K562 (cell line): ENCODE results near the gene DAGLA. TPM values are rescaled to one million over a fixed set of nuclear protein-coding genes. Genes with fewer than 3 reads are reported as not detected.

Experiments
- ATAC-seq: fragments of 200-7000 bp; cut with Tn5 transposase; 3 replicates; pipeline ENCODE4 v1.9.1; 2020; ENCODE audit warnings: moderate library complexity
- BruUV-seq: library from RNA; stranded (reverse); fragments of 400-500 nt; replicated peaks from 2 replicates; lab custom pipeline; 2021; lab: Mats Ljungman, UMichigan
- CTCF ChIA-PET: fragments of 300-600 bp; formaldehyde crosslinking; extraction: SDS; loops from one replicate; lab custom pipeline; 2021; ENCODE audit warnings: low intra/inter-chr PET ratio; lab: Yijun Ruan, JAX
- POLR2A ChIA-PET: fragments of 300-600, 350-650 bp; sonication (Branson Sonifier 250); formaldehyde crosslinking; extraction: SDS; loops from one replicate; lab custom pipeline; 2021; ENCODE audit warnings: antibody characterized with exemption, inconsistent platforms; lab: Yijun Ruan, JAX
- DNase-seq, 4 experiments: peaks; one replicate each; pipeline versions ENCODE4 v3.0.0 to v3.0.0-alpha.2; 2011 to 2018; ENCODE audit warnings: low spot score in 3 of 4, mixed read lengths in 3 of 4; ENCODE audit errors: extremely low read depth in 1 of 4
- FAIRE-seq: peaks from 2 replicates; lab custom pipeline; 2011; peaks lifted over from hg19 to GRCh38; lab: Jason Lieb, UNC
- H2AFZ ChIP-seq: 2 replicates; pipeline ENCODE4 v1.6.0; 2011; ENCODE audit warnings: low read depth, low read length, control low read depth, inconsistent platforms
- H3K27ac ChIP-seq: fragments of 200-600 bp; 3 replicates; pipeline ENCODE4 v1.8.0; 2011; ENCODE audit warnings: low read depth, mild to moderate bottlenecking, control low read depth, inconsistent platforms, low read length, moderate library complexity, mixed read lengths; ENCODE audit errors: extremely low read depth
- H3K27me3 ChIP-seq, 2 experiments: fragments of 300-600 bp in 1 of 2; 2 replicates in 1 of 2; 3 replicates in 1 of 2; pipeline versions ENCODE4 v1.6.0 to v1.8.0; 2011; ENCODE audit warnings: inconsistent platforms in 2 of 2, low read length in 2 of 2, mild to moderate bottlenecking in 1 of 2, mixed read lengths in 1 of 2, moderate library complexity in 1 of 2; ENCODE audit not compliant: control insufficient read depth in 2 of 2, insufficient read depth in 2 of 2
- H3K36me3 ChIP-seq: fragments of 300-600 bp; 3 replicates; pipeline ENCODE4 v1.8.0; 2011; ENCODE audit warnings: mild to moderate bottlenecking, low read length, inconsistent platforms; ENCODE audit not compliant: control insufficient read depth, insufficient read depth
- H3K4me1 ChIP-seq, 2 experiments: fragments of 200-600 bp in 1 of 2; replicated peaks in 1 of 2; 2 replicates in 1 of 2; 3 replicates in 1 of 2; pipeline versions ENCODE4 v1.5.1 to v1.8.0; 2011; ENCODE audit warnings: inconsistent platforms in 2 of 2, low read length in 2 of 2, mild to moderate bottlenecking in 1 of 2, mixed read lengths in 1 of 2, moderate library complexity in 1 of 2; ENCODE audit not compliant: control insufficient read depth in 2 of 2, insufficient read depth in 2 of 2
- H3K4me2 ChIP-seq: 2 replicates; pipeline ENCODE4 v1.6.1; 2011; ENCODE audit warnings: low read length, control low read depth, inconsistent platforms, mixed read lengths; ENCODE audit not compliant: insufficient read depth
- H3K4me3 ChIP-seq: fragments of 200-600 bp; sonication (generic), shearing (Covaris generic); 2 replicates; pipeline ENCODE4 v1.5.1; 2016; ENCODE audit warnings: control low read depth, inconsistent platforms
- H3K79me2 ChIP-seq: fragments of 200-600 bp; 3 replicates; pipeline ENCODE4 v1.8.0; 2011; ENCODE audit warnings: low read length, inconsistent platforms; ENCODE audit not compliant: control insufficient read depth, insufficient read depth
- H3K9ac ChIP-seq, 2 experiments: 2 replicates each; pipeline versions ENCODE4 v1.6.0 to v1.6.1; 2011; ENCODE audit warnings: low read depth in 2 of 2, low read length in 2 of 2, control low read depth in 1 of 2, inconsistent platforms in 1 of 2, mild to moderate bottlenecking in 1 of 2, mixed read lengths in 1 of 2; ENCODE audit not compliant: insufficient read depth in 1 of 2
- H3K9me1 ChIP-seq: one replicate; pipeline ENCODE4 v1.6.0; 2011; ENCODE audit warnings: inconsistent platforms, mild to moderate bottlenecking, low read length, moderate library complexity; ENCODE audit not compliant: control insufficient read depth, insufficient read depth
- H3K9me3 ChIP-seq: replicated peaks from 2 replicates; pipeline ENCODE4 v1.5.1; 2011; ENCODE audit warnings: low read depth, low read length, inconsistent platforms; ENCODE audit not compliant: control insufficient read depth, insufficient read depth
- H4K20me1 ChIP-seq: replicated peaks from 2 replicates; pipeline ENCODE4 v1.6.1; 2011; ENCODE audit warnings: low read length, inconsistent platforms, mixed read lengths; ENCODE audit not compliant: control insufficient read depth, insufficient read depth
- BCLAF1 ChIP-seq, 2 experiments: fragments of 450-650 bp in 1 of 2; IDR thresholded peaks; 2 replicates each; pipeline ENCODE4 v1.6.1; 2011 to 2017; ENCODE audit warnings: low read depth in 2 of 2, antibody characterized with exemption in 1 of 2, borderline replicate concordance in 1 of 2, low read length in 1 of 2, mild to moderate bottlenecking in 1 of 2, mixed read lengths in 1 of 2; ENCODE audit not compliant: control insufficient read depth in 1 of 2
- JUNB ChIP-seq: fragments of 450-650 bp; formaldehyde crosslinking; conservative IDR thresholded peaks from 2 replicates; pipeline ENCODE4 v1.4.0; 2020; ENCODE audit warnings: mild to moderate bottlenecking
- MIER1 ChIP-seq: fragments of 450-650 bp; IDR thresholded peaks from 2 replicates; pipeline ENCODE4 v1.6.1; 2016; ENCODE audit warnings: antibody characterized with exemption, mild to moderate bottlenecking, low read depth
- POLR2AphosphoS2 ChIP-seq: IDR thresholded peaks from 2 replicates; pipeline ENCODE4 v1.6.1; 2012; ENCODE audit warnings: low read length, improper control_type of control experiment
- ZBTB33 ChIP-seq: sonication (generic); formaldehyde crosslinking; IDR thresholded peaks from 2 replicates; pipeline ENCODE4 v1.8.1; 2023; ENCODE audit warnings: mild to moderate bottlenecking, missing genetic modification reagents
- WGBS: fragments of 100-300 bp; shearing (Covaris generic); methylation state at CpG from one replicate; pipeline ENCODE4 v1.1.6; 2016; ENCODE audit warnings: low coverage, mixed read lengths; ENCODE audit not compliant: insufficient coverage; ENCODE audit errors: missing lambda C conversion rate; 5-methylcytosine and 5-hydroxymethylcytosine counted together
- in situ Hi-C: fragments of 300-500 bp; cut with MboI; formaldehyde crosslinking; loops from 4 replicates; pipeline ENCODE4 v1.15.0; 2018; ENCODE audit warnings: inconsistent platforms, mixed read lengths
- intact Hi-C: fragments of 100-400 bp; cut with micrococcal nuclease; formaldehyde crosslinking; loops from 2 replicates; pipeline ENCODE4 v1.14.2; 2022
- polyA plus RNA-seq, 8 experiments: library from polyadenylated mRNA; depleted of rRNA in 4 of 8; stranded (reverse) in 5 of 8; unstranded in 3 of 8; fragments of >200 nt; fragmentation: Nextera tagmentation in 2 of 8; fragmentation: Illumina TruSeq in 1 of 8; extraction: Ambion mirVana in 2 of 8; extraction: Trizol in 1 of 8; gene quantifications; 2 replicates each; pipeline versions ENCODE4 v1.2.1 to v1.2.3, GENCODE V29; 2011 to 2014; ENCODE audit warnings: inconsistent platforms in 1 of 8, missing spikeins in 1 of 8
- total RNA-seq, 7 experiments: library from RNA; depleted of rRNA in 6 of 7; stranded (reverse); fragments of >200 nt in 6 of 7; fragmentation: Illumina TruSeq in 2 of 7; extraction: Trizol in 2 of 7; gene quantifications; 2 replicates each; pipeline versions ENCODE4 v1.2.1 to v1.2.3, GENCODE V29; 2011 to 2021; ENCODE audit warnings: low replicate concordance in 1 of 7

The DAGLA gene
- total and polyA plus RNA-seq, 9 of the 15 experiments (the other 6 are each of a cell fraction or from before 2014, with no cell fraction given): 0.03 to 0.16 (median 0.04) TPM; not detected in 4

- ATAC-seq (no peak), DNase-seq (no peak), FAIRE-seq (no peak)
- H4K20me1 ChIP-seq: no peaks in the 10 kb centered on the region
- H3K79me2 ChIP-seq: no peaks in the 10 kb centered on the region
- peak overlapping the region in 1 of 2 experiments; percentile 64; a peak in 2 of 4 replicates for H3K9ac ChIP-seq
- H3K4me2 ChIP-seq: no peak overlapping the region
- WGBS: 53% methylated on average over 14 of the region's 15 CpGs
- H3K4me3 ChIP-seq: no peak overlapping the region
- no peaks in the 10 kb centered on the region for H3K27me3 ChIP-seq
- H3K27ac ChIP-seq: no peak overlapping the region
- POLR2A ChIA-PET: interaction anchor here (0.7 to 2.2 kb wide), 3 partner anchors 46 to 567 kb away, joined by 3 to 8 read pairs (median 7); partner anchors contain the start of genes FEN1 and TMEM258
- H2AFZ ChIP-seq: no peak overlapping the region
- in situ Hi-C loops (loop anchor here (5.0 kb wide), 1 partner anchor 46 kb away; the partner anchor contains the start of genes FEN1 and TMEM258), intact Hi-C loops (loop anchor here (5.0 kb wide), 1 partner anchor 361 kb away; no protein-coding TSS in a partner anchor)
- H3K9me3 ChIP-seq: no peaks in the 10 kb centered on the region
- H3K9me1 ChIP-seq: no peaks in the 10 kb centered on the region
- no peaks in the 10 kb centered on the region for H3K36me3 ChIP-seq
- TF ChIP-seq POLR2AphosphoS2: no peak
- peak; percentile 63; the same call in 1 of the 2 replicates for TF ChIP-seq ZBTB33
- no peak for TF ChIP-seq BCLAF1 (IDR thresholded peaks at IDR 0.05; ENCODE audit: borderline replicate concordance in 1 of 2, control insufficient read depth in 1 of 2, low read depth in 2 of 2, low read length in 1 of 2)
- TF ChIP-seq JUNB: no peak
- TF ChIP-seq MIER1: no peak
- peaks cover 38 to 82% of the 10 kb centered on the region in 2 experiments for H3K4me1 ChIP-seq
- no TSS peak for BruUV-seq
- CTCF ChIA-PET: no interaction called here
These were observed 65.7 kb downstream of the DAGLA start for GRCh38 chr11:61745781-61746441.
